HEK293 (cell line): ENCODE data around the gene LDLRAD4.

Experiments
- CTCF ChIA-PET: fragments of 350-600 bp; formaldehyde crosslinking; extraction: SDS; loops from one replicate; lab custom pipeline; 2021; ENCODE audit warnings: antibody characterized with exemption; lab: Yijun Ruan, JAX
- POLR2A ChIA-PET: fragments of 300-600 bp; formaldehyde crosslinking; extraction: SDS; loops from one replicate; lab custom pipeline; 2020; ENCODE audit warnings: antibody characterized with exemption, inconsistent platforms; lab: Yijun Ruan, JAX
- H3K27ac ChIP-seq: fragments of 200-500 bp; sonication (Bioruptor generic); 2 replicates; pipeline ENCODE4 v1.5.1; 2014; ENCODE audit warnings: low read depth, low read length, control low read depth, inconsistent platforms; ENCODE audit errors: extremely low read depth
- H3K36me3 ChIP-seq, 2 experiments: fragments of 200-500 bp in 1 of 2; sonication (Bioruptor generic) in 1 of 2; 1 replicate in 1 of 2; 2 replicates in 1 of 2; pipeline ENCODE4 v1.5.1; 2014 to 2017; ENCODE audit warnings: inconsistent platforms in 2 of 2, low read length in 2 of 2; ENCODE audit not compliant: control insufficient read depth in 2 of 2, insufficient read depth in 1 of 2
- H3K4me1 ChIP-seq: fragments of 200-500 bp; sonication (Bioruptor generic); 2 replicates; pipeline ENCODE4 v1.5.1; 2014; ENCODE audit warnings: mild to moderate bottlenecking, low read length, inconsistent platforms; ENCODE audit not compliant: control insufficient read depth, insufficient read depth
- H3K4me3 ChIP-seq: 2 replicates; pipeline ENCODE4 v1.5.1; 2011; ENCODE audit warnings: low read depth, mild to moderate bottlenecking, control low read depth, low read length, moderate library complexity
- H3K9me3 ChIP-seq: fragments of 200-500 bp; sonication (Bioruptor generic); 2 replicates; pipeline ENCODE4 v1.5.1; 2014; ENCODE audit warnings: low read depth, low read length, inconsistent platforms; ENCODE audit not compliant: control insufficient read depth, insufficient read depth
- GLI2 ChIP-seq: fragments of 450-650 bp; formaldehyde crosslinking; IDR thresholded peaks from 2 replicates; pipeline ENCODE4; 2017; ENCODE audit warnings: missing biosample characterization, missing genetic modification characterization, low read depth, borderline replicate concordance
- KLF16 ChIP-seq: fragments of 450-650 bp; formaldehyde crosslinking; IDR thresholded peaks from 2 replicates; pipeline ENCODE4 v1.5.1; 2017; ENCODE audit warnings: missing biosample characterization, missing genetic modification characterization
- OVOL3 ChIP-seq: fragments of 450-650 bp; formaldehyde crosslinking; IDR thresholded peaks from 2 replicates; pipeline ENCODE4 v1.5.1; 2016; ENCODE audit warnings: missing biosample characterization, missing genetic modification characterization
- TSHZ1 ChIP-seq: fragments of 450-650 bp; formaldehyde crosslinking; IDR thresholded peaks from 2 replicates; pipeline ENCODE4 v1.5.1; 2016; ENCODE audit warnings: missing biosample characterization, missing genetic modification characterization, borderline replicate concordance
- ZBTB11 ChIP-seq: fragments of 450-650 bp; formaldehyde crosslinking; conservative IDR thresholded peaks from 2 replicates; pipeline ENCODE4 v1.5.1; 2016; ENCODE audit warnings: low read depth, missing biosample characterization, missing genetic modification characterization
- ZFP37 ChIP-seq: fragments of 450-650 bp; formaldehyde crosslinking; IDR thresholded peaks from 2 replicates; pipeline ENCODE4 v1.5.1; 2016; ENCODE audit warnings: missing biosample characterization, missing genetic modification characterization
- ZNF184 ChIP-seq: fragments of 450-650 bp; IDR thresholded peaks from 2 replicates; pipeline ENCODE4 v1.5.1; 2018; ENCODE audit warnings: missing biosample characterization, mild to moderate bottlenecking, missing genetic modification characterization
- ZNF23 ChIP-seq: fragments of 450-650 bp; formaldehyde crosslinking; IDR thresholded peaks from 2 replicates; pipeline ENCODE4 v1.5.1; 2016; ENCODE audit warnings: missing biosample characterization, missing genetic modification characterization, borderline replicate concordance
- ZNF292 ChIP-seq: fragments of 450-650 bp; formaldehyde crosslinking; IDR thresholded peaks from 2 replicates; pipeline ENCODE4 v1.5.1; 2016; ENCODE audit warnings: low read depth, missing biosample characterization, missing genetic modification characterization, borderline replicate concordance
- ZNF423 ChIP-seq: fragments of 450-650 bp; formaldehyde crosslinking; IDR thresholded peaks from 2 replicates; pipeline ENCODE4 v1.5.1; 2016; ENCODE audit warnings: missing biosample characterization, missing genetic modification characterization
- ZNF501 ChIP-seq: fragments of 450-650 bp; formaldehyde crosslinking; IDR thresholded peaks from 2 replicates; pipeline ENCODE4 v1.5.1; 2016; ENCODE audit warnings: missing biosample characterization, missing genetic modification characterization
- ZNF549 ChIP-seq: fragments of 450-650 bp; IDR thresholded peaks from 2 replicates; pipeline ENCODE4 v1.5.1; 2018; ENCODE audit warnings: missing biosample characterization, missing genetic modification characterization, mild to moderate bottlenecking, inconsistent platforms, moderate library complexity
- ZNF664 ChIP-seq: fragments of 450-650 bp; formaldehyde crosslinking; IDR thresholded peaks from 2 replicates; pipeline ENCODE4 v1.5.1; 2016; ENCODE audit warnings: missing biosample characterization, missing genetic modification characterization
- ZNF776 ChIP-seq: fragments of 450-650 bp; formaldehyde crosslinking; IDR thresholded peaks from 2 replicates; pipeline ENCODE4 v1.5.0; 2017; ENCODE audit warnings: missing biosample characterization, missing genetic modification characterization, borderline replicate concordance
- ZNF843 ChIP-seq: fragments of 450-650 bp; formaldehyde crosslinking; IDR thresholded peaks from 2 replicates; pipeline ENCODE4 v1.5.1; 2016; ENCODE audit warnings: missing biosample characterization, missing genetic modification characterization
- TF ChIP-seq, protein P1 (sequence below): fragments of 450-650 bp; formaldehyde crosslinking; IDR thresholded peaks from 2 replicates; pipeline ENCODE4 v1.5.1; 2016; ENCODE audit warnings: missing biosample characterization, missing genetic modification characterization

LDLRAD4 gene

GRCh38 chr18:13572148-13572547 lies 353.6 kb downstream of the LDLRAD4 start:
- no peak overlapping the region for H3K4me3 ChIP-seq
- TF ChIP-seq ZFP37 (no peak), ZNF664 (tag by site-specific recombination) (0 out of 2 replicates have a peak, but pooled peaks have one; percentile 49), ZNF549 (no peak)
- no peaks in the 10 kb centered on the region for H3K36me3 ChIP-seq
- H3K27ac ChIP-seq, result no peak overlapping the region
- no peaks in the 10 kb centered on the region; the same call in 1 of the 2 replicates for H3K4me1 ChIP-seq
- POLR2A ChIA-PET, result no interaction called here
- CTCF ChIA-PET, result no interaction called here
- no peaks in the 10 kb centered on the region for H3K9me3 ChIP-seq

GRCh38 chr18:13572721-13573120 lies 354.2 kb downstream of the LDLRAD4 start:
- H3K9me3 ChIP-seq, result no peaks in the 10 kb centered on the region
- no peaks in the 10 kb centered on the region; the same call in 1 of the 2 replicates for H3K4me1 ChIP-seq
- no peak overlapping the region for H3K4me3 ChIP-seq
- CTCF ChIA-PET, result no interaction called here
- POLR2A ChIA-PET, result no interaction called here
- H3K27ac ChIP-seq, result no peak overlapping the region
- H3K36me3 ChIP-seq, result no peaks in the 10 kb centered on the region
- no peak for TF ChIP-seq ZNF23
- no peak for TF ChIP-seq KLF16 (tag by site-specific recombination)
- TF ChIP-seq ZNF423 (tag by site-specific recombination), result no peak

- Histone ChIP-seq H3K9me3 (no peaks in the 10 kb centered on the region), H3K4me3 (no peak overlapping the region), H3K36me3 (no peaks in the 10 kb centered on the region), H3K4me1 (no peaks in the 10 kb centered on the region; the same call in 1 of the 2 replicates), H3K27ac (no peak overlapping the region)
- CTCF ChIA-PET, result no interaction called here
- POLR2A ChIA-PET, result no interaction called here
- TF ChIP-seq ZNF776, result no peak
- TF ChIP-seq, all 188 proteins: peak for 0
Measured at GRCh38 chr18:13573750-13574149, 355.2 kb downstream of the LDLRAD4 start.

GRCh38 chr18:13574355-13574754 lies 355.8 kb downstream of the LDLRAD4 start:
- CTCF ChIA-PET, result interaction anchor here (1.1 kb wide), 1 partner anchor 16 kb away, joined by 3 read pairs; no protein-coding TSS in a partner anchor
- POLR2A ChIA-PET, result no interaction called here
- Histone ChIP-seq H3K9me3 (no peaks in the 10 kb centered on the region), H3K4me1 (no peaks in the 10 kb centered on the region), H3K36me3 (no peaks in the 10 kb centered on the region), H3K27ac (no peak overlapping the region), H3K4me3 (no peak overlapping the region)
- TF ChIP-seq ZNF501 (tag by site-specific recombination), result no peak
- TF ChIP-seq ZNF292 (tag by site-specific recombination), result no peak
- no peak for TF ChIP-seq ZNF423 (tag by site-specific recombination)
- no peak for TF ChIP-seq ZNF843
- TF ChIP-seq ZNF184 (tag by site-specific recombination), result no peak
- no peak for TF ChIP-seq GLI2

DNA sequence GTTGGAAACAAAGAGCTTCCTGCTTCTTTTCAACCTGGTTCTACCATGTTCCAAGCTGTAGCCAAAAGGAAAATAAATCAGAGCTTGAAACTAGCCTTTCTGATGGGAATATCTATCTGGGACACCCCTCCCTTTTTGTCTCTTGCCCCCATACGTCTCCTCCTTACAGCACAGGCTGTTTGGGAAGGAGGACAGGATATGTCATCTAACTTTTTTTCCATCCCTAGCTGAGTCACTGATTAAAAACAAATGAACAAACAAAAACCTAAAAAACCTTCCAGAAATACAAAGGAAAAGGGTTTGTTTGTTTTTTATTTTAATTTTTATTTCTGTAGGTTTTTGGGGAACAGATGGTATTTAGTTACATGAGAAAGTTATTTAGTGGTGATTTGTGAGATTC lies 356.2 kb downstream of the LDLRAD4 start:
- Histone ChIP-seq H3K9me3 (no peaks in the 10 kb centered on the region), H3K4me1 (no peaks in the 10 kb centered on the region), H3K27ac (no peak overlapping the region), H3K4me3 (no peak overlapping the region), H3K36me3 (no peaks in the 10 kb centered on the region)
- ChIA-PET CTCF (interaction anchor here (1.1 kb wide), 1 partner anchor 17 kb away, joined by 3 read pairs; no protein-coding TSS in a partner anchor), POLR2A (no interaction called here)
- TF ChIP-seq ZBTB11 (tag by site-specific recombination) (no peak), OVOL3 (tag by site-specific recombination) (no peak), TSHZ1 (tag by site-specific recombination) (no peak)
- TF ChIP-seq, protein P1, sequence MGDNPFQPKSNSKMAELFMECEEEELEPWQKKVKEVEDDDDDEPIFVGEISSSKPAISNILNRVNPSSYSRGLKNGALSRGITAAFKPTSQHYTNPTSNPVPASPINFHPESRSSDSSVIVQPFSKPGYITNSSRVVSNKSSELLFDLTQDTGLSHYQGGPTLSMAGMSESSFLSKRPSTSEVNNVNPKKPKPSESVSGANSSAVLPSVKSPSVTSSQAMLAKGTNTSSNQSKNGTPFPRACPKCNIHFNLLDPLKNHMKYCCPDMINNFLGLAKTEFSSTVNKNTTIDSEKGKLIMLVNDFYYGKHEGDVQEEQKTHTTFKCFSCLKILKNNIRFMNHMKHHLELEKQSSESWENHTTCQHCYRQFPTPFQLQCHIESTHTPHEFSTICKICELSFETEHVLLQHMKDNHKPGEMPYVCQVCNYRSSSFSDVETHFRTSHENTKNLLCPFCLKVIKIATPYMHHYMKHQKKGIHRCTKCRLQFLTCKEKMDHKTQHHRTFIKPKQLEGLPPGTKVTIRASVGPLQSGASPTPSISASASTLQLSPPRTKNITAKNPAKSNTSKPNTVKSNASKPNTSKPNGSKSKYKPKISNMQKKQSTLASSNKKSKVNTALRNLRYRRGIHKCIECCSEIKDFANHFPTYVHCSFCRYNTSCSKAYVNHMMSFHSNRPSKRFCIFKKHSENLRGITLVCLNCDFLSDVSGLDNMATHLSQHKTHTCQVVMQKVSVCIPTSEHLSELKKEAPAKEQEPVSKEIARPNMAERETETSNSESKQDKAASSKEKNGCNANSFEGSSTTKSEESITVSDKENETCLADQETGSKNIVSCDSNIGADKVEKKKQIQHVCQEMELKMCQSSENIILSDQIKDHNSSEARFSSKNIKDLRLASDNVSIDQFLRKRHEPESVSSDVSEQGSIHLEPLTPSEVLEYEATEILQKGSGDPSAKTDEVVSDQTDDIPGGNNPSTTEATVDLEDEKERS (tag by site-specific recombination), result no peak
